H4 (cell line): ENCODE data around the gene SEMA4G. TPM values are rescaled to one million over a fixed set of nuclear protein-coding genes. Genes with fewer than 3 reads are reported as not detected.
A peak's percentile ranks its signal among the peaks of the same experiment; 100 is the strongest.

Experiments
- DNase-seq: peaks from one replicate; pipeline ENCODE4 v3.0.0-alpha.2; 2015; ENCODE audit warnings: low spot score
- total RNA-seq: library from RNA; depleted of rRNA; stranded (reverse); fragments of >200 nt; shearing (Covaris generic); gene quantifications from 2 replicates; pipeline ENCODE4 v1.2.3, GENCODE V29; 2014

The SEMA4G gene
- total RNA-seq, 1 experiment from 2014 or later = 0.89 TPM

DNA sequence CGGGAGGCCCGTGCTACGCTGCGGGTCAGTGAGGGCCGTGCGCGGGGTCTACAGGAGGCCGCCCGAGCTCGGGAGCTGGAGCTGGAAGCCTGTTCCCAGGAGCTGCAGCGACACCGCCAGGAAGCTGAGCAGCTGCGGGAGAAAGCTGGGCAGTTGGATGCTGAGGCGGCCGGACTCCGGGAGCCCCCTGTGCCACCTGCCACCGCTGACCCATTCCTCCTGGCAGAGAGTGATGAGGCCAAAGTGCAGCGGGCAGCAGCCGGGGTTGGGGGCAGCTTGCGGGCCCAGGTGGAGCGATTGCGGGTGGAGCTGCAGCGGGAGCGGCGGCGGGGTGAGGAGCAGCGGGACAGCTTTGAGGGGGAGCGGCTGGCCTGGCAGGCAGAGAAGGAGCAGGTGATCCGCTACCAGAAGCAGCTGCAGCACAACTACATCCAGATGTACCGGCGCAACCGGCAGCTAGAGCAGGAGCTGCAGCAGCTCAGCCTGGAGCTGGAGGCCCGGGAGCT lies 37.3 kb downstream of the SEMA4G start:
- no peak for DNase-seq

DNA sequence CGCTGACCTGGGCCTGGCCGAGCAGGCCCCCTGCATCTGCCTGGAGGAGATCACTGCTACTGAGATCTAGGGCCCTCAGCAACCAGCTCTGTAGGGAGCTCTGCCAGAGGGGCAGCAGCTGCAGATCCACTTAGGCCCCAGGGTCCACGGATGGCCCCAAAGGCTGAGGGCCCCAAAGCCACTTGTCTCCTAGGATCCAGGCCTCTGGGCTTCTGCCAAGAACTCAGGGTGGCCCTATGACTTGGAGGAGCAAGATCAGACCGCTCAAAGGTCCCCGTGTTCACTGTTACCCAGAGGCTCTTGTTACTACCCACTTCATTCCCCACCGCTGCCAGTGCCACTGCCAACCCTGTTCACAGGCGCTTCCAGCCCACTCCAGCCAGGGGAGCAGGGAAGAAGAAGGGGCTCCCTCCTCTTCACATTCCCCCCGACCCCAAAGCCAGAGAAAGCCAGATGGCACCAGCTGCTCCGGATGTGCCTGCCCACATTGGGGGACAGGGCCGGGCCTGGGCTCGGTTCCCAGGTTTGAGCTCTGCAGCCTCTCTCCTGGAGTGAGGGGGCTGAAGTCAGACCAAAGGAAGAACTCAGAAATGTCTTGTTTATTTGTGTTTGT lies 37.9 kb downstream of the SEMA4G start:
- peak; percentile 45 for DNase-seq

DNA sequence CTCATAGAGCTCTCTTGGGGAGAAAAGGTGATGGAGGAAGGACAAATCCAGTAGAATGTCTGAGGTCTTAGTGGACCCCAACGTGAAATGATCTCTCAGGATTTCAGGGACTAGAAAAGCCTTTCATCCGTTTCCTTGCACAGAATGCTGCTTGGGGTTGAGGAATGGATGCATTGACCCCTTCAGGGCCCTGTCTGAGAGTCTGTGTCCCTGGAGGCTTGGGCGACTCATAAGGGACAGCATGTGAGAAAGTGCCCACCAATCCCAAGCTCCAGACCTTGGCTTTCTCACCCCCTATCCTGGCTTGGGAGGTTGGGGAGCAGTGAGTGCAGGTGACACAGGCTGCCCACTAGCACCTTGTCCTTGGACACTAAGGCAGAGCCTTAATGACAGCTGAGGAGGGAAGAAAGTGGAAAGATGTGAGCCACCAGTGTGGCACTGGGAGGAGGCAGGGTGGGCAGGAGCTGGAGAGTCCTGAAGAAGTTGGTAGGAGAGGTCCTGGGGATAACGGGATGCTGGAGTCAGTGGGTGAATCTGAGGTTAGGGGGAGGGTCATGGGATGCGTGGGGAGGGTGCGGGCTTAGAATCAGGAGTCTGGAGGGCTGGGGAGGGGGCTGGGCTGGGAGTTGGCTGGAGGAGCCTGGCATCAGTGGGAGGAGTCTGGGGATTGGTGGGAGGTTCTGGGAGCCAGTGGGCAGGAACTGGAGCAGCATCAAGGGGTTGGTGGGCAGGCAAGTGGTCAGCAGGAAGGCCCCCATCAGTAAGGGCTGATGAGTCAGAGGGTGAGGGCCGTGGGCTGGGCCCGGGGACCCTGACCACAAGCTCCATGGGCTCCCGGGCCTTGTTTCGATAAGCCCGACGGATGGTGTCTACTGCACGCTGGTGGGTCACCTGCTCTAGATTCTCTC lies 38.9 kb downstream of the SEMA4G start:
- no peak for DNase-seq

DNA sequence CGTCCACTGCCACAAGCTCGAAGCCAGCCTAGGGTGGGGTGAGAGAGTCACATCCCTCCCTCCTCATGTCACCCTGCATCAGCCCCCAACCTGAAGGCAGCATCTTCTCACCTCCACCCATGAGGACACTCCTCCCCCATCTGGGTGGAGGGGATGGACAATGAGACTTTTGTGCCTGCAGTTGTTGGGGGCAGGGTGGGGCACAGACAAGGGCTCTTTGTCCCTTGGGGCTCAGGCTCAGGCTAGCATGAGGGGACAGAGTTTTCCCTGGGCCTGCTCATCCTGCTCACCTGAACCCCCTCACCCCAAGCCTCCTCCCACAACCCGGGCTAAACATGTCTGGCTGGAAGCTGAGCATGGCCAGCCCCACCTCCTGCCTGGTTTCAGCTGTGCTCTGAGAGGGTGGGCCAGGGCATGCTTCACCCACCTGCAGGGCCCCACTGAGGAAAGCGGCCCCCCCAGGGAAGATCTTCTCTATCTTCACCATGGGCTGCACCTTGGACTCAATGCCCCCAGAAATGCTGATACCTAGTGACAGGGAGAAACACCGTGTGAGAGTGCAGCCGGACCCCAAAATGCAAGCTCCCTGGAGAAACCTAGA lies 39.6 kb downstream of the SEMA4G start:
- no peak for DNase-seq

DNA sequence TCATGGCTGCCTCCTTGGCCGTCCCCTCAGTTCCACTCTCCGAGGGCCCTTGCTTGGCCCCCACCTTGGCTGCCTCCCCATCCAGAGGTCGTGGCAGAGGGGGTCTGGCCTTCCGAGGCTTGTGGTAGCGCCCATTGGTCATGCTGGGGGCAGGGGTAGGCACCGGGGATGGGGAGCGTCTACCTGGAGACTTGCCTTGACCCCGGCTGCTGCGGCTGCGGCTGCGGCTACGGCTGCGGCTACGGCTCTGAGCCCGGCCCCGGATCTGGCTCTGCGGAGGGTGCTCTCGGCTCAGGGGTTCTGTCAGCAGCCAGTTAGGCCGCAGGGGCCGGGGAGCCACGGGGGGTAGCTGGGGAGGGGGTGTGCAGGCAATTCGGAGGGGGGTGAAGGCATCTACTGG lies 41.0 kb downstream of the SEMA4G start:
- DNase-seq = no peak

DNA sequence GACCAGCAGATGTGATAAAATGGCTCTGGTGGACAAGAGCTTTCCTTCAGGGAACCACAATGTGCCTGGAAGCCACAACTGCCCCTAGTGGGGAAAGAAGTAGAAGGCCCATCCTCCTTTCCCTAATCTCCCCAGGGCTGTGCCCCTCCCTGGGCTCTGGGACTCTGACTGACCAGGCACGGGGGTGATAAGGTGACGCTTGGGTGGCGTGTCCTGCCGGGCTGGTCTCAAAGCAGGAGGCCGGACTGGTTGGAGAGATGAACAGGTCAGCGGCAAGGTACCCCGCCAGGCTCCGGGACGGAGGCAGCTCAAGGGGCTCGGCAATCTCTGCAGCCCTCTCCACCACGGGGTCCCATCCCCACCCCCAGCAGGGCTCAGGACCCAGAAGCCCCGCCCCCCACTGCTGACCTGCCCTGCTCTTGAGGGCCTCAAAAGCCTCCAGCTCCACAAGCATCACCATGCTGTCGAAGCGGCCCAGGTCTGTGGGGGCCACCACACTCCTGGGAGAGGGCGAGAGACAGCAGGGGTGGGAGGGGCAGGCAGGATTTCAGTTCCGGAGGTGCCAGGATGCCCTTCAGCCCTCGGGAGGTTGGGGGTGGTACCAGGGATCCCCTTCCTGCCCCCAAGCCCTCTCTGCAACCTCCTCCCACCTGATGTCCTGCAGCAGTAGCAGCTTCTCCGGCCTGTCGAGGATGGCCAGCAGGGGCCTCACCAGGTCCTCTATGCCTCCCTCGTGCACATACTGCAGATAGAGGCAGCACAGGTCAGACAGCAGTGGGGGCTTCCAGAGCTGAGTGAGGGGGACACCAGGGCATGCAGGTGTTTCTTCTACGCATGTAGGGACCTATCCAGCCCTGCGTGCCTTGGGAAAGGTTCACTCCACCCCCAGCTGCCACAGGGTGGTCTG lies 42.5 kb downstream of the SEMA4G start:
- no peak for DNase-seq

DNA sequence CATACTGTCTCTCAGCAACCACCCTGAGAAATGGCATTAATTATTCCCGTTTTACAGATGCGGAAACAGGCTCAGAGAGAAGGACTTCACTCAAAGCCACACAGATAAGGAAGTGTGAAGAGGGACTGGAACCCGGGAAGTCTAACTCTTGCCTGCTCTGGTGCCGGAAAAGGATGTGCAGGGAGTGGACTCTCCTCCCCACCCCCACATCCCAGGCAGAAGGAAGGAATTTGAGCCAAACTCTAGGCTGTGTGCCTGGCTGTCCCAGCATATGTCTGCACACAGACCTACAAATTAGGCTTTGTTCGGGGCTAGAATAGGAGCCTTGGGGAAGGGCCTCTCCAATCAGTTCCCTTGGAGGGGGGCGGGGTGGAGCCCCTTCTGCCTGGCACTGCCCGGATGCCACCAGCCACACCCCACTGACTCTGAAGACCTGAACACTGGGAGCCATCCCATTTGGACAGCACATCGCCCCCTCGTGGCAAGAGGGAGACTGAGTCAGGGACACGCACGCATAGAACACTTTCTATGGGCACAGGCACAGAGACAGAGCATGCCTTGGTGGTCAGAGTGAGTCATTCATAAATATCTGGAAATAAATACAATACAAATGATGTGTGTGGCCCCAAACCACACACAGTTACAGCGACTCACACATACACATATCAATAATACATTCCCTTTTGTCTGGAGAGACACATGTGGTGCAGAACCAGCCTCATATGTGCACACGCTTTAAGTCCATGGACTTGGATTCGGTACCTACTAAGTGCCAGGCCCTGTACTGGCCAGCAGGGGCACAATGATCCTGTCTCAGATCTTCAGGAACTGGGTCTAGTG lies 43.4 kb downstream of the SEMA4G start:
- peak; percentile 94 for DNase-seq

DNA sequence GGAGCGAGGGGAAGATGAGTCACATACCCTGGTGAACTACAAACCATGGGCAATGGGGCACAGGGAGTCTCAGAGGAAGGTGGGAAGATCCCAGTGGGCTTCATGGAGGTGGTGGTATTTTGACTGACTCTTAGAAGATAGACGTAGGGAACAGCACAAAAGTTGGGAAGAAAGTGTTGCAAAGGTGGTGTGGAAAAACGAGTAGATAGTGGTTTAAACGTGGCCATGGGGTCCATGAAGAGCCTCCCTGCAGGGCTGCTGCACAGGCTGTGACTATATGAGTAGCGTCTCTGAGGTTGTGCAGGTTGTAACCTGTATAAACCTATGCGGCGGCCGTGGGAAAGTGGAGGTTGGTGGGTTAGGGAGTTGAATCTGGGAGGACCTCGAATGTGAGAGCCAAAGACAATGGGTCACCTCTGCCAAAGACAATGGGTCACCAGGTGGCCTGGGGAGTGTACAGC lies 44.1 kb downstream of the SEMA4G start:
- DNase-seq = no peak

DNA sequence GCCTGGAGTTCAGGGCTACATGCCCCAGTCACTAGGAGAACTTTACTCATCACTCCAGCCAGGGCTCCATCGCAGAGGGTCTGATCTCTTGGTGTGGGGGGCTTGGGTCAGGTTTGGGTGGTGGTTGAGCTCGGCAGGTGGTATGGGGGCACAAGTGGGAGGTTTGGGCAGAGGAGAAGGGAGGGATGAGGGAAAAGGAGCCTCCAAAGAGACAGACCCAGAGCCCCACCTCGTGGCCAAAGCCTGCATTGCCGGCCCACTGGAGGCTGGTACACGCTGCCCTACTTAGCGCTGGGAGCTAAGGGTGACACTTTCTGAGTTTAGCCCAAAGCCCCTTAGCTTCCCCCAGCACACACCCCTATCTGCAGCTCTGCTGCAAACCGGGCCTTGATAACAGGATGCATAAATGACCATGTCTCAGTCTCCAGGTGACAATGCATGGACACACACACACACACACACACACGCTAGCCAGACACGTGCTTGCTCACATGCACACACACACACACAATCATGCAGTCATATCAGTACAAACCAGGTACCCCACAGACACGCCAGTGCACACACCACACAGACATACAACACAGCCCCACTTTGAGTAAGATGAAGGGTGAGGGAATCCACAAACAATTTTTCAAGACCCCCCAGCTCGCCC lies 45.1 kb downstream of the SEMA4G start:
- no peak for DNase-seq

DNA sequence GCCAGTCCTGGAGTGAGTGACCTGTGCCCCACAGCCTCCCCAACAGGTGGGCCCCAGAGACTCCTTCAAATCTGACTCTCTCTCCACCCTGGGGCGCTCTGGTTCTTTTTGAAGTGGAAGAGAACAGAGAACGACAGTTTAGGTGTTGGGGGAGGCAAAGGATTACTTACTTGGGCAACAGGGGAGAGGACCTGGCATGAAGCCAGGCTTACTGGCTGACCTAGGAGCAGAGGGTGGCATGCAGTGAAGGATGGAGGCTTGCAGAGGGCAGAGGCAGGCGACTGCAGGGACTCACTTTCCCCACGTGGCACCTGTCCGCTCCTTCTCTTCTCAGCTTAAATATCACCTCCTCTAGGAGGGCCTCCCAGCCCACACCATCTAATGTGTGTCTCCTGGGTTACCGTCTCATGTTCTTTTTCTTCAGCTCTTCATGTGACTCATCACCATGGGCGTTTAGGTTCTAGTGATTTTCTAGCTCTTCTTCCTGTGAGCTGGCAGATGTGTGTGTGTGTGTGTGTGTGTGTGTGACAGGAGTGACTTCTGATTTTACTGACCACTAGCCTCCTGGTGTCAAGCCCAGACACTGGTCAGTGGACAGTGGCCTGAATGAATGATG lies 45.8 kb downstream of the SEMA4G start:
- DNase-seq = peak; percentile 63

DNA sequence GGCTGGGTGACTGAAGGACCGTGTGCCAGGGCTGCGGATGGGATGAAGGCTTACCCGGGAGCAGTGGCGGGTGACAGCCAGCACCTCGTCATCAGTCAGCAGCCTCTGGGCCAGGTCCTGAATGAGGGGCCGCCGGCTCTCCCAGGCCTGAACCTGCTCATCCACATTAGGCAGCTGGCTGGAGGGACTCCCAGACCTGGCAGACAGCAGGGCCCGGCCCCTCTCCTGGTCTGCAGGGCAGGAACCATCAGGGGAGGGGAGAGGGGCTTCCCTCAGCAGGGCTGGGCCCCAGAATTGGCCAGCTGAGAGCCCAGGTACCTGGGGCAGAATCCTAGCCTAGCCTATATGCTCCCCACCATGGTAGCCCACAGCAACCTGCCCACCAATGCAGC lies 46.3 kb downstream of the SEMA4G start:
- DNase-seq = no peak

DNA sequence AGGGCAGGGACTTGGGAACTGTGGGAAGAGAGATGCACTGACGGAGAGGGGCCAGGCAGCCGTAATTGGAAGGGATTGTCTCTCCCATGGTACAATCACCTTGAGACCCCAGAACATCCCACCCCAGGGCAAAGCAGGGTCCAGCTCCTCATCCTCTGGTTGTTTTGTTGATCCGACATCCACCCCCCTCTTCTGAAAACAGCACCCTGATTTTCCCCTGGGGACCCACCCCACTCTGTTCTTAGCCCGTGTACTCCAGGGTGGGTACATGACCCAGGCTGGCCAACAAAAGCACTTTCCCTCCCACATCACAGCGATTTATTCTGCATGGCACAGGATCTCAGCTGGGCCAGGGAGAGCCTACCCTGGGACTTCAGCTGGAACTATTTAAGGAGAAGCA lies 47.5 kb downstream of the SEMA4G start:
- DNase-seq = no peak

DNA sequence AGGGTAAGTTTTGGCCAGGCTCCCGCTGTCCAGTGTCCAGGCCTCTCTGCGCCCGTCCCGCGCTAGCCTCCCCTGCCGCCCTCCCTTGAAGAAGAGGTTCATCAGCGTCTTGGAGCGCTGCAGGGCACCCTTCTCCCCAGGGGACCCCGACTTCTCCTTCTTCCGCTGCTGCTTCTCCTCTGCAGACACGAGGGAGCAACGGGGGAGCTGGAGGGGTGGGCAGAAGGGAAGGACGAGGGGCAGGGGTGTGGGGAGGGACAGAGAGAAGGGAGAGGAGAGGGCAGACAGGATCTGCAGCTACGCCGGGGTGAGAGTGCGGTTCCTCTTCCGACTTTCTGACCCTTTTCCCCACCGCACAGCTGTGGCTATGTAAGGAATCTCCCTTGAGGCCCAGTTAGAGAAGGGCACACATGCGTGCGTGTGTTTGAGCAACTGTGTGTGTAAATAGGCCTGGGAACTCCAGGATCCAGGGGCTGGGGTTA lies 48.9 kb downstream of the SEMA4G start:
- no peak for DNase-seq

DNA sequence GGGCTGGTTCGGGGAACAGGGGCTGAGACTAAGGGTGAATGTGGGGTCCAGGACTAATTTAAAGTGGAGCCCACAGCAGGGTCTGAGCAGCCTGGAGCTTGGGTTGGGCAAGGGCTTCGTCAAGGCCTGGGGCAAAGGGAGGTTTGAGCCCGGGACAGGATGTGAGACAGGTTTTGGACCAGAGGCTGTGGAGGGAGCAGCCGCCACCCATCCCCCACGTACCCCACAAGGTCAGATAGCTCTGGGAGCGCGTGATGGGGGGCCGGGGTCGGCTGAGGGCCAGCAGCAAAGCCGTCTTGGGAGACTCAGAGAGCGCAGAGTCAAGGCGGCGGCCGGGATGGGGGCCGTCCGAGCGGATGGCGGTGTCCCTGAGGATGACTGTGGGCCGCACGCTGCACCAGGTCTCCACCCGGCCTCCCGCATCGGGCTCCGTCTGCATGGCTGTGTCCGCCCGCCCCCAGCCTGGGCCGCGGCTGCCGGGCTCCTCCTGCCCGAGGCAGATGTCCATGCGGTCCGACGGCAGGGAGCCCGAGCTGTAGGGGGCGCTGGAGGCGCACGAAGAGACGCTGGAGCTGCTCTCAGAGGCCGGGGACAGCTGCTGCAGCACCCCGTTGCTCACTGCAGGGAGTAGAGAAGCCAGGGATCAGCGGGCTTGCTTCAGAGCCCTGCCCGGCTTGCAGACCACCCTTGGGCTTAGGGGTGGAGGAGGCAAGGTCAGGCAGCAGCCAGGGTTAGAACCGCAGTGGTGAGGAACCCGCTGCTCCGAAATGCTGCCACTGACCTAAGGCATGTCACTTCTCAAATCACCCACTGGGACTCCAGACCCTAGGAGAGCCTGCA lies 49.5 kb downstream of the SEMA4G start:
- DNase-seq = peak; percentile 75
